Activated CD4-positive, alpha-beta T cell treated with anti-CD3 and anti-CD28 coated beads for 36 hours (primary cell): Measurements from ENCODE around the gene KAZN. TPM values are rescaled to one million over a fixed set of nuclear protein-coding genes. Genes with fewer than 3 reads are reported as not detected.
A peak's percentile ranks its signal among the peaks of the same experiment; 100 is the strongest.

Source experiments
- ATAC-seq: fragments of 200-7000 bp; cut with Tn5 transposase; one replicate; pipeline ENCODE4 v1.10.0; 2021; ENCODE audit warnings: mild to moderate bottlenecking, moderate library complexity
- CTCF ChIA-PET: fragments of 350-600 bp; sonication (Branson Sonifier 250); formaldehyde crosslinking; loops from one replicate; lab custom pipeline; 2021; ENCODE audit warnings: antibody characterized with exemption; lab: Charles Lee
- POLR2A ChIA-PET: fragments of 350-600 bp; sonication (Branson Sonifier 250); formaldehyde crosslinking; loops from one replicate; lab custom pipeline; 2021; ENCODE audit warnings: antibody characterized with exemption, inconsistent platforms; lab: Charles Lee
- DNase-seq: peaks from one replicate; pipeline ENCODE4 v3.0.0-alpha.2; 2020
- H3K27ac Mint-ChIP-seq: one replicate; pipeline ENCODE4 v1.8.0; 2021; ENCODE audit warnings: mixed read lengths
- H3K27me3 Mint-ChIP-seq: one replicate; pipeline ENCODE4 v1.8.0; 2021; ENCODE audit warnings: mixed read lengths
- H3K36me3 Mint-ChIP-seq: one replicate; pipeline ENCODE4 v1.8.0; 2021; ENCODE audit warnings: low read depth, mixed read lengths
- H3K4me1 Mint-ChIP-seq: one replicate; pipeline ENCODE4 v1.8.0; 2021; ENCODE audit warnings: mixed read lengths
- H3K4me3 Mint-ChIP-seq: one replicate; pipeline ENCODE4 v1.8.0; 2021; ENCODE audit warnings: mild to moderate bottlenecking, moderate library complexity, mixed read lengths
- H3K9me3 Mint-ChIP-seq: one replicate; pipeline ENCODE4 v1.8.0; 2021; ENCODE audit warnings: low read depth, mixed read lengths
- intact Hi-C, 2 experiments: fragments of 100-400 bp; cut with DNase I in 1 of 2; cut with micrococcal nuclease in 1 of 2; formaldehyde crosslinking; loops; one replicate each; pipeline versions ENCODE4 v1.14.2 to v1.15.1; 2022 to 2024; cut with DNase I, micrococcal nuclease
- total RNA-seq, 2 experiments: library from RNA; stranded (reverse); gene quantifications; one replicate each; pipeline ENCODE4 v1.2.3, GENCODE V29; 2021

KAZN gene
- total RNA-seq, 2 experiments from 2014 or later, result 0.89 to 0.90 TPM

GRCh38 chr1:14590411-14591180 is 7.9 kb upstream of the KAZN start:
- no peaks in the 10 kb centered on the region for H3K9me3 Mint-ChIP-seq
- no peaks in the 10 kb centered on the region for H3K36me3 Mint-ChIP-seq
- CTCF ChIA-PET, result no interaction called here
- ATAC-seq (no peak), DNase-seq (peak; percentile 16)
- intact Hi-C loops, result no loop called here
- H3K27me3 Mint-ChIP-seq, result peaks cover 6% of the 10 kb centered on the region
- no peaks in the 10 kb centered on the region for H3K4me1 Mint-ChIP-seq
- POLR2A ChIA-PET, result no interaction called here
- no peak overlapping the region for H3K4me3 Mint-ChIP-seq
- no peak overlapping the region for H3K27ac Mint-ChIP-seq

- ATAC-seq (no peak), DNase-seq (no peak)
- Mint-ChIP-seq H3K4me3 (no peak overlapping the region), H3K9me3 (no peaks in the 10 kb centered on the region), H3K27ac (no peak overlapping the region), H3K36me3 (no peaks in the 10 kb centered on the region), H3K27me3 (peaks cover 14% of the 10 kb centered on the region), H3K4me1 (no peaks in the 10 kb centered on the region)
- intact Hi-C loops, result no loop called here
- CTCF ChIA-PET, result interaction anchor here (0.5 kb wide), 1 partner anchor 19 kb away, joined by 5 read pairs; no protein-coding TSS in a partner anchor
- POLR2A ChIA-PET, result no interaction called here
Measured at GRCh38 chr1:14591600-14591999, 6.9 kb upstream of the KAZN start.

- Mint-ChIP-seq H3K27ac (no peak overlapping the region), H3K27me3 (peaks cover 20% of the 10 kb centered on the region)
- POLR2A ChIA-PET, result no interaction called here
Measured at GRCh38 chr1:14592004-14592631, 6.4 kb upstream of the KAZN start.

DNA sequence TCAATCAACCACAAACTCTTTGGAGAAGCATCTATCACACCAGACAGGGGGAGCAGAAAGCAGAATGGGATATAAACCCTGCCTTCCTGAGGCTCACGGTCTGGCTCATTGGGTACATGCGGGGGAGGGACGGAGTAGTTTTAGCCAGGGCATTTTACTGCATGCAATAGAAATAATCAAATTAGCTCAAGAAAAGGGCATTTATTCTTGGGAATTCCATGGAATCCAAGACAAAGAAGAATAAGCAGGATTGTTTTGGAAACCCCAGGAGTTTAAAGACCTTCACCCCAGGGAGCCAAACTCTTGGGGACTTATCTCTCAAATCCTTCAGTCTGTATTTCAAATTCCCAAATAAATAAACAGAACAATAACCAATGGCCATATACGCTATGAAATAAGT is 5.2 kb upstream of the KAZN start:
- ChIA-PET POLR2A (no interaction called here), CTCF (no interaction called here)
- ATAC-seq (no peak), DNase-seq (no peak)
- H3K9me3 Mint-ChIP-seq, result no peaks in the 10 kb centered on the region
- H3K27me3 Mint-ChIP-seq, result peaks cover 29% of the 10 kb centered on the region
- no peak overlapping the region for H3K4me3 Mint-ChIP-seq
- no peaks in the 10 kb centered on the region for H3K36me3 Mint-ChIP-seq
- intact Hi-C loops, result no loop called here
- no peaks in the 10 kb centered on the region for H3K4me1 Mint-ChIP-seq
- no peak overlapping the region for H3K27ac Mint-ChIP-seq

More at GRCh38 chr1:14592004-14592631, 6.4 kb upstream of the KAZN start:
- Mint-ChIP-seq H3K9me3 (no peaks in the 10 kb centered on the region), H3K4me1 (no peaks in the 10 kb centered on the region), H3K36me3 (no peaks in the 10 kb centered on the region), H3K4me3 (no peak overlapping the region)
- ATAC-seq (no peak), DNase-seq (no peak)
- intact Hi-C loops, result no loop called here
- CTCF ChIA-PET, result no interaction called here

DNA sequence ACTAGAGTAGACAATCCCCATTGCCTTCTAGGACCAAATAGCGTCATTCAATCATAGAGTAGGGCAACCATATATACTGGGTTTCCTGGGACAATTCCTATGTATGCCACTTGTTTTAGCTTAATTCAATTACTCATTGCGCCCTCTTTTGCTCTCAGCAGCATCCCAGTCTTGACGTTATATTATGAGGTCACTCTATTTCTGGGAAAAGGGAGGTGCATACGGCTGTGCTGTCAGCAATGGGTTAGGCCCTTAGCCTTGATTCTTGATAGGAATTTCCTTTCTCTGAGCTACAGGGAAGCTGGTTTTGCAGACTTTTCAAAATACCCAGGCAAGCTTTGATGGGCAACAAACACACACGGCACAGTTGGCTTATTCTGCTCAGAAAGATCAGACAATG is 4.4 kb upstream of the KAZN start:
- no peak for ATAC-seq
- DNase-seq, result no peak
- ChIA-PET POLR2A (no interaction called here), CTCF (no interaction called here)
- intact Hi-C loops, result no loop called here
- H3K4me3 Mint-ChIP-seq, result no peak overlapping the region
- no peaks in the 10 kb centered on the region for H3K4me1 Mint-ChIP-seq
- H3K27ac Mint-ChIP-seq, result no peak overlapping the region
- H3K27me3 Mint-ChIP-seq, result peaks cover 29% of the 10 kb centered on the region
- no peaks in the 10 kb centered on the region for H3K36me3 Mint-ChIP-seq
- H3K9me3 Mint-ChIP-seq, result no peaks in the 10 kb centered on the region

DNA sequence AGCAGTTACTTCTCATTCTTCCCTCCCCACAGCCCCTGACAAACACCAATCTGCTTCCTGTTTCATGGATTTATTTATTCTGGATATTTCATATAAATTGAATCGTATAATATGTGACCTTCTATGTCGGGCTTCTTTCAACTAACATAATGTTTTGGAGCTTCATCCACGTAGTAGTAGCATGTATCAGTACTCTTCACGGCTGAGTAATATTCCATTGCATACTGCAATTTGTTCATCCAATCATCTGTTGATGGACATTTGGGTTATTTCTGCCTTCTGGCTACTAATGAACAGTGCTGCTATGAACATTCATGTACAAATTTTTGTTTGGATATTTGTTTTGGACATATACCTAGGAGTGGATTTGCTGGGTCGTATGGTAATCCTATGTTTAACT is 1.9 kb upstream of the KAZN start:
- DNase-seq (no peak), ATAC-seq (no peak)
- H3K27me3 Mint-ChIP-seq, result peaks cover 43% of the 10 kb centered on the region
- H3K9me3 Mint-ChIP-seq, result no peaks in the 10 kb centered on the region
- no peaks in the 10 kb centered on the region for H3K36me3 Mint-ChIP-seq
- CTCF ChIA-PET, result no interaction called here
- no peak overlapping the region for H3K4me3 Mint-ChIP-seq
- intact Hi-C loops, result no loop called here
- no peak overlapping the region for H3K27ac Mint-ChIP-seq
- POLR2A ChIA-PET, result no interaction called here
- peaks cover 9% of the 10 kb centered on the region for H3K4me1 Mint-ChIP-seq

GRCh38 chr1:14597343-14598006 is 1.0 kb upstream of the KAZN start:
- peaks cover 44% of the 10 kb centered on the region for H3K27me3 Mint-ChIP-seq
- peaks cover 9% of the 10 kb centered on the region for H3K4me1 Mint-ChIP-seq
- ChIA-PET POLR2A (no interaction called here), CTCF (no interaction called here)
- intact Hi-C loops, result no loop called here
- no peaks in the 10 kb centered on the region for H3K9me3 Mint-ChIP-seq
- ATAC-seq (no peak), DNase-seq (no peak)
- no peaks in the 10 kb centered on the region for H3K36me3 Mint-ChIP-seq
- no peak overlapping the region for H3K27ac Mint-ChIP-seq
- no peak overlapping the region for H3K4me3 Mint-ChIP-seq

DNA sequence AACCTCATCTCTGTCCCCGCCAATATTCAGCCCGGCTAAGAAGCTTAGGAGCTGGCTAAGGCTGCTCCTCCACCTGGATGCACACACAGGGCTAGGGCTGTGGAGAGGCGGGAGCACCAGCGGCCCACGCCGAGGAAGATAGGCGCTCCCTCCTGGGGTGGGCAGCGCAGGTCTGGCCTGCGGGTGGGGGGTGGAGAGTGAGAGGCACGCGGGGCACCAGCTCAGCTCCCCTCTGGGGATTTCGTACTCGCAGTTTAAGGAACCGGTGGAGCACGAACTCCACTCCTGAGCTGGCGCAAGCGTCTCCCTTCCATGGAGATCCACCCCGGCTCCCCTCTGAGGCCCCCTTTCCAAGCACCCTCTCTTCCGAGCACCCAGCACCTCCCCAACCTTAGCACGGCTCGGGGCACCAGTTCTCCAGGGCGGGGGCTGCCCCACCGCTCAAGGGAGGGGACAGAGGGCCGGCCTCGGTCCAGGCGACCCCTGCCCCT is 433 bp upstream of the KAZN start:
- ChIA-PET POLR2A (no interaction called here), CTCF (no interaction called here)
- Mint-ChIP-seq H3K27me3 (peaks cover 44% of the 10 kb centered on the region), H3K27ac (no peak overlapping the region), H3K4me3 (no peak overlapping the region), H3K4me1 (peaks cover 9% of the 10 kb centered on the region), H3K36me3 (no peaks in the 10 kb centered on the region), H3K9me3 (no peaks in the 10 kb centered on the region)
- DNase-seq (no peak), ATAC-seq (no peak)
- intact Hi-C loops, result no loop called here

- Mint-ChIP-seq H3K27ac (no peak overlapping the region), H3K9me3 (no peaks in the 10 kb centered on the region), H3K4me1 (peaks cover 9% of the 10 kb centered on the region), H3K4me3 (no peak overlapping the region), H3K27me3 (peaks cover 41% of the 10 kb centered on the region), H3K36me3 (no peaks in the 10 kb centered on the region)
- CTCF ChIA-PET, result no interaction called here
- peak; percentile 8 for DNase-seq
- intact Hi-C loops, result no loop called here
- no peak for ATAC-seq
- POLR2A ChIA-PET, result no interaction called here
Measured at GRCh38 chr1:14599183-14599791, 802 bp downstream of the KAZN start.

DNA sequence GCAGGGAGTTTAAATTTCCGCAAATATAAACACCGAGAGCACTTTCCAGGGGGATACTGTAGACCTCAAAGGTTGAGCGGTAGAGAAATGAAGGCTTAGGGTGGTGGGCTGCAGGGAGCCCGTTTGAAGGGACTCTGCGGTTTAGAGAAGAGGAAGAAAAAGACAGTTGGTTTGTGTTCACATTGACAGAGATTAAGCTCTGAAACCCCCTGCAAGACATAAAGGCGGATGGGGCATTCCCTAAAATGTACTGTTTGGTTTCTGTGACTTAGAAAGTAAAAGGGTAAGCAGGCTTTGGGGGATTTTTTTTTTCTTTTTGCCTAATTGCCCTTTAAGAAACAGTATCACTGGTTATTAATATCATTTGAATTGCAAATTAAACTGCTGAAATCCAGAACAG is 1.3 kb downstream of the KAZN start:
- Mint-ChIP-seq H3K27me3 (peaks cover 41% of the 10 kb centered on the region), H3K36me3 (no peaks in the 10 kb centered on the region), H3K4me3 (no peak overlapping the region), H3K9me3 (no peaks in the 10 kb centered on the region), H3K4me1 (peaks cover 9% of the 10 kb centered on the region), H3K27ac (no peak overlapping the region)
- DNase-seq (no peak), ATAC-seq (no peak)
- POLR2A ChIA-PET, result no interaction called here
- CTCF ChIA-PET, result no interaction called here
- intact Hi-C loops, result no loop called here

DNA sequence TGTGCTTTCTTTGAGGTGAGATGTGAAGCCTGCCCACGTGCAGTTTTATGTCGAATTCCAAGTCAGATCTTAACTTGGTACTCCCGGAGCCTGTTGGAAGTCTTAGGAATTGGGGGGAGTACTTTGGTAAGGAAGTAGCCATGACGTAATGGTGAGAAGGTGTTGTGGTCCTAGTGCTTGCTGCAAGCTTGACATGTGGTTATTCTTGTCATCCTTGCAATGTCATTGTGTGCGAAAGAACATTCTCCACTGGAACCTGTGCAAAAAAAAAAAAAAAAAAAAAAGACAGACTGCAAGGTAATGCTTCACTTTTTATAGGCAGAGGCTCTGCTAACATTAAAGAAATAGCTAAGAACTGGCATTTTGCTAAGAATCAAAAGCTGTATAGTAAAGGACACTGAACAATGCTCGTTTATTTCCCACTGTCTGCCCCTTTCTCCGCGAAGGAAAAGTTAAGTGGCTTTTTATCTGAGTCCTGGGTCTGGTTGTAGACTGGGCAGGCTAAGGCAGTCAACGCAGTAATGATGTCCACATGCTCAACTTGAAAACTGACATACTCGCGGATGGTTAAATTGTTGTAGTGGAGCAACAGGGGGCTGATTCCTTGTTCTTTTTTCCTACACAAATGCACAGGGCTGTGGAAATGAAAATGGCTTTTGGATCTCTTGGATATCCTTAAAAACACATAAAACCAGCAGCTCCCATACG is 2.1 kb downstream of the KAZN start:
- peaks cover 9% of the 10 kb centered on the region for H3K4me1 Mint-ChIP-seq
- no peak for ATAC-seq
- intact Hi-C loops, result no loop called here
- H3K9me3 Mint-ChIP-seq, result no peaks in the 10 kb centered on the region
- peaks cover 43% of the 10 kb centered on the region for H3K27me3 Mint-ChIP-seq
- H3K4me3 Mint-ChIP-seq, result no peak overlapping the region
- POLR2A ChIA-PET, result no interaction called here
- CTCF ChIA-PET, result no interaction called here
- H3K36me3 Mint-ChIP-seq, result no peaks in the 10 kb centered on the region
- H3K27ac Mint-ChIP-seq, result no peak overlapping the region
- DNase-seq, result no peak
